ENCODE results near the gene NRXN3.

Gene NRXN3

DNA sequence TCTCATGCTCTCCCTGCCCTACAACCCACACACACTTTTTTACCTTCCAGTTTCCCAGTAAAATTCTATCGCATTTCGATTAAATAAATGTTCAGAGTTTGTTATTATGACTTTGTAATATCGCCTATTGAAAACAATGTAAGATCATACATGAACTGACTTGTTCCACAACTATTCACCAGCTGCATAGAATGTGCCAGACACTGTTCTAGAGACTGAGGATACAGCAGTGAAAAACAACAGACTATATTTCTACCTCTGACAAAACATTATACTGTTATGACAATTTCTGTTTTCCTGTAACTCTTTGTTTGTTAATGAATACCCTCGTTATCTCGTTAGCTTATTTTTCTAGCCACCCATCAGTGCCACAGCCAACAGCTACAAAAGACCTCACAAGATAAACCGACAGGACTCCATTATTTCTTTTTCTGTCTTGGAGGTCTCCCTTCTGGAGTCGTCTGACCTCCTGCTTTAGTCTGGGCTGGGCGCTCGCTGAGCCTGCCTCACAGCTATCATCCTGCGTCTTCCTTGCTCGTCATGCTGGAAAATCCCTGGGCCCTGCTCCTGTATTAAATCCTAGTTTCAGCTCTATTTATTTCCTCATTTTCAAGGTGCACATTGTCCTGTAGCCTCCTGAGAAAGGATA lies 1542.3 kb downstream of the NRXN3 start:
- Mint-ChIP-seq H3K27ac (no peak overlapping the region), H3K4me3 (no peak overlapping the region), H3K4me1 (no peaks in the 10 kb centered on the region), H3K9me3 (no peaks in the 10 kb centered on the region), H3K36me3 (no peaks in the 10 kb centered on the region), H3K27me3 (no peaks in the 10 kb centered on the region)
- DNase-seq: no peak
- CTCF ChIA-PET: no interaction called here

DNA sequence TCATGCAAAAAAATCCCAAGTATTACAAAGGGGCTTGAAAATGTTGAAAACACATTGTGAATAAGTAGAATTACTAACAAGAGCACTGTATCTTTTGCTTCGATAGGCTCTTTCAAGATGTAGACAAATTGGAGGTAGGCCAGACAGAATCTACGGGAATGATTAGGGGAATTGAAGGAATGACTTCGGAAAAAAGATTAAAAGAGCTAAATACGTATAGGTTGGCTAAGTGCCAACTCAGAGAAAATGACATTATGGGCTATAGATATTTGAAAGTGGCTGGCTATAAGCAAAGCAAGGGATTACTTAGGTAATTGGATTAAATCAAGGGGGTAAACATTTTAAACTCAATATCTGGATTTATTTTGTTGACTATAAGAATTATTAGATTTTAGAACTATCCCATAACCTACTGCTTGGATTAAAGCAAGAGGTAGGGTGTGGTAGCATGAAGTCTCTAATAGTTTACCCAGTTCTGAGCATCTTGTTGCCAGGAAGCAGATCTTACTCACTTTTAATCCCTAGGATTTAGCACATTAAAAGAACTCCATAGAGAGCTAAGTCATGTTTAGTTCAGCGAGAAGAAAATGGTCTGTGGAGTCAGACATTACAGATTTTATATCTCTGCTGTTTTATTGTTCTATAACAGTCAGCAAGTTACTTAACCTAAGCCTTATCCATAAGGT lies 1551.4 kb downstream of the NRXN3 start:
- Mint-ChIP-seq H3K4me1 (no peaks in the 10 kb centered on the region), H3K4me3 (no peak overlapping the region), H3K27ac (no peak overlapping the region), H3K9me3 (no peaks in the 10 kb centered on the region), H3K27me3 (no peaks in the 10 kb centered on the region), H3K36me3 (no peaks in the 10 kb centered on the region)
- no peak for DNase-seq
- CTCF ChIA-PET: no interaction called here

DNA sequence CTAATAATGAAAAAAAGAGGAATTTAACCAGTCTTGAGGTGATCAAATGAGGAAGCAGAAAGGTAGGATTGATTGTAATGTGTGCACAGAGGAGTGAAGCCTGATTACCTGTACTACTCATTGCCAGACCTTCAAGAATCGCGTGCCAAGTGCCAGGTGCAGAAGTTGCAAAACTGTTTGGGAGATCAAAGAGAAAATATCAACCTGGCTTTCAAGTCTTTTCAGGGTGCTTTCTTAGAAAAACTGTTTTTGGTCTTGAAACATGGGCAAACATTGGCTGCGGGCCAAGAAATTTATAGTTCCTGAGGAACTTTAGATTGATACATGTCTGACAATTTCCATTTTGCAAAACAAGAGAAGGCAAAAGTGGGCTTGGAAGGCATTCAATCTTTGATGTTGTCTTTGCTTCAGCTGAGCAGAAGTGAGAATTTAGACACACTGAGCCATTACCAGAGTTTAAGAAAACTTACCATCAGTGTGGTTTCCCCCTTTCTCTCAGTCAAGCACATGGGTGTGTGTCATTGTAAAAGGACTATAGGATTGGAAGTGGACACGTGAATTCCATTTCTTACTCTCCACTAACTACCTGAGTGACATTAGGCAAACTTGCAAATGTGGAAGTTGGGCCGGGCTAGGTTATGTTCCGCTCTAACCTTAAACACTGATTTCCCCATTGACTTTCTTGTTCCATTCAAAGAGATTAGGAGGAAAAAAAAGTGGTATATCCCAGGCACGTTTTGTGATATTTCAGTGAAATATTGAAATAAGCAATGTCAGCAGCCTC lies 1555.0 kb downstream of the NRXN3 start:
- no peak overlapping the region for H3K27ac Mint-ChIP-seq
- no peak overlapping the region for H3K4me3 Mint-ChIP-seq
- no peaks in the 10 kb centered on the region for H3K9me3 Mint-ChIP-seq
- peaks cover 3% of the 10 kb centered on the region for H3K4me1 Mint-ChIP-seq
- CTCF ChIA-PET: no interaction called here
- DNase-seq: no peak
- H3K36me3 Mint-ChIP-seq: no peaks in the 10 kb centered on the region
- no peaks in the 10 kb centered on the region for H3K27me3 Mint-ChIP-seq

DNA sequence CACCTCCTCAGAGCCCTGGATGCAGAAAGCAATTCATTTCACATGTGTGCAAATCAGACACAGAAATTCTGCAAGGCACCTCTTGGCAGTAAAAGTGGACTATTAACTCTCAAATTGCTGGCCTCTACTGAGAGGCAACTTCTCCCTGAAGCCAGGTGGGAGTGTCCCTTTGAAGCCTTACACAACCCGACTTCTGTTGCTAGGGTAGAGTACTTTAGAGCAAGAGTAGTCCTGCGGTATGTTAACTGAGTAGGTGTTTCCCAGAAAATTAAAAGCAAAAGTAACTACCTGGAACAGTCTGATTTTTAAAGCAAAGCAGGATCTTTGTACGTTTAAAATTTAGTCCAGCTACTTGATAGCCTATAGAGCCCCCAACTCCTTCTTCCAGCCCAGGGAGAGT lies 1557.7 kb downstream of the NRXN3 start:
- H3K27ac Mint-ChIP-seq: no peak overlapping the region
- H3K4me3 Mint-ChIP-seq: no peak overlapping the region
- H3K4me1 Mint-ChIP-seq: peaks cover 6% of the 10 kb centered on the region
- no peak for DNase-seq
- no peaks in the 10 kb centered on the region for H3K9me3 Mint-ChIP-seq
- CTCF ChIA-PET: no interaction called here
- H3K27me3 Mint-ChIP-seq: no peaks in the 10 kb centered on the region
- no peaks in the 10 kb centered on the region for H3K36me3 Mint-ChIP-seq

DNA sequence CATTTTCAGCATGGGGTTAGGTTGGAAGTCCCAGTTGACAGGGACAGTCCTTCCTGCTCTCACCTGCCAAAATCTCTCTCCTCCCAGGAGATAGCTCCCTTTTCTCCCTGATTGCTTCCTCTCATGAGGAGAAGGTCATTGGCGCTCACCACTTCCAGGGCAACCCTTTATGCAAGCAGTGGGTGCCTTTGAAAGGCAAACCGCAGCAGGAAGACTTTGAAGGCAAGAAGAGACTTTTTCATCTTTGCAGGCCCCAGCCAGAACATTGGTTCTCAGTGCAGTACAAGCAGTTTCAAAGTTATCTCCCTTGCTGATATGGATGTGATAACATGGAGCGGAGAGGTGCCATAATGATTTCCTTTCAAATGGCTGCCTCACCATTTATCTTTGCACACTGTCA lies 1558.2 kb downstream of the NRXN3 start:
- no peaks in the 10 kb centered on the region for H3K27me3 Mint-ChIP-seq

DNA sequence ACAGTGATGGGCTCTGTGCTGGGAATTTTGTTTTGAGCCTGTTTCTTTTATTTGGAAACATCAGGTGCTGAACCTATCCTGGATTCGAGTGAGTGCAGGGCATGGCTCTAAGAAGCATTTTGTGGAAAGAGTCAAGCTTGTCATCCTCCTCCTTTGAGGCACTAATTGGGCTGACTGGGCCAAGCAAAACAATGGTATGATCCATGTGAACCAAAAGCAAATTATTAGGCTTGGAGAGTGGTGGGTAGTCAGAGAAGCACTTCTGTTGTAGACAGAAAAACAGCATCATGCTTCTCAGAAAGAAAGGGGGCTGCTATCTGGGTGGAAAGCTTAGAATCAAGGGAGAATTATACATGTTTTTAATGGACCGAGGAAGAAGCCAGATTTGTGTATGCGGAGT lies 1559.6 kb downstream of the NRXN3 start:
- no peak for DNase-seq
- Mint-ChIP-seq H3K27ac (no peak overlapping the region), H3K27me3 (no peaks in the 10 kb centered on the region), H3K4me3 (no peak overlapping the region), H3K36me3 (no peaks in the 10 kb centered on the region), H3K4me1 (peaks cover 6% of the 10 kb centered on the region), H3K9me3 (no peaks in the 10 kb centered on the region)
- CTCF ChIA-PET: no interaction called here

More for the DNA sequence above, 1558.2 kb downstream of the NRXN3 start:
- no peak for DNase-seq
- H3K27ac Mint-ChIP-seq: no peak overlapping the region
- H3K36me3 Mint-ChIP-seq: no peaks in the 10 kb centered on the region
- CTCF ChIA-PET: no interaction called here
- H3K9me3 Mint-ChIP-seq: no peaks in the 10 kb centered on the region
- H3K4me3 Mint-ChIP-seq: no peak overlapping the region
- peaks cover 6% of the 10 kb centered on the region for H3K4me1 Mint-ChIP-seq

DNA sequence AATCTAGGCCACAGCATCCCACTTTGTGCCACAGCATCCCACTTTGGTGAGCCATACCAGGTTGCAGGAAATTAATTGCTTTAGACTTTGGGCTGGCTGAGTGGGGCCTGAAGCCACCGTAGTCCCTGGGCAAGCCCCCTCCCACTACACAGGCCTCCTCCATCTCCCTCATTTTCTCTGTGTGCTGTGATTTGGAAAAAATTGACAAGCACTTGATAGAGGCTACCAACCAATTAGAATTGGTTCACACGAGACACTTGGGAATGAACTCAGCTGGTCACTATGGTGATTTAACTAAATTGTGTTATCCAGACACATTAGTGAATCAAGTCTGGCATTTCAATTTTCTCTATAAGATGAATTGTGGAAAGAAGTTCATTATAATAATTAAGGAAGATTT lies 1560.0 kb downstream of the NRXN3 start:
- no peak for DNase-seq
- no peaks in the 10 kb centered on the region for H3K36me3 Mint-ChIP-seq

DNA sequence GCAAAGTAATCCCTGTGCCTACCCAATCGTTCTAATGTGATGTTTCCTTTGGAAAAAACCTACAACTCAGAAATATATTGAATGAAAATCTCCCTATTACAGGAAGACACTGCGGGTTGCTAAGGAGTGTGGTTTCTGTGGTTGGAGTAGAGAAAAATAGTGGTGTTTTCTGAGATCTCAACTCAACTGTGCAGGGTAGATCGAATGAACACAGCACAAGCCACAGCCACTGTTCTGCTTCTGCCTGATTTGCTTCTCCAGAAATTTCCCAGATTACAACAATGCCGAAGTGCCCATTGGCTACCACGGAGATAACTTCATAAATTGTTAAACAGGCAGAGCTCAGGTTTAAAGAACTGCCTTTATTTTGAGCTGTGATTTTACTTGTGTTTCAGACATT lies 1560.8 kb downstream of the NRXN3 start:
- DNase-seq: no peak
- Mint-ChIP-seq H3K27me3 (no peaks in the 10 kb centered on the region), H3K4me1 (peaks cover 6% of the 10 kb centered on the region), H3K4me3 (no peak overlapping the region), H3K9me3 (no peaks in the 10 kb centered on the region), H3K27ac (no peak overlapping the region), H3K36me3 (no peaks in the 10 kb centered on the region)
- CTCF ChIA-PET: no interaction called here

More for the DNA sequence above, 1560.0 kb downstream of the NRXN3 start:
- Mint-ChIP-seq H3K4me3 (no peak overlapping the region), H3K9me3 (no peaks in the 10 kb centered on the region), H3K27ac (no peak overlapping the region), H3K27me3 (no peaks in the 10 kb centered on the region), H3K4me1 (peaks cover 6% of the 10 kb centered on the region)
- CTCF ChIA-PET: no interaction called here

DNA sequence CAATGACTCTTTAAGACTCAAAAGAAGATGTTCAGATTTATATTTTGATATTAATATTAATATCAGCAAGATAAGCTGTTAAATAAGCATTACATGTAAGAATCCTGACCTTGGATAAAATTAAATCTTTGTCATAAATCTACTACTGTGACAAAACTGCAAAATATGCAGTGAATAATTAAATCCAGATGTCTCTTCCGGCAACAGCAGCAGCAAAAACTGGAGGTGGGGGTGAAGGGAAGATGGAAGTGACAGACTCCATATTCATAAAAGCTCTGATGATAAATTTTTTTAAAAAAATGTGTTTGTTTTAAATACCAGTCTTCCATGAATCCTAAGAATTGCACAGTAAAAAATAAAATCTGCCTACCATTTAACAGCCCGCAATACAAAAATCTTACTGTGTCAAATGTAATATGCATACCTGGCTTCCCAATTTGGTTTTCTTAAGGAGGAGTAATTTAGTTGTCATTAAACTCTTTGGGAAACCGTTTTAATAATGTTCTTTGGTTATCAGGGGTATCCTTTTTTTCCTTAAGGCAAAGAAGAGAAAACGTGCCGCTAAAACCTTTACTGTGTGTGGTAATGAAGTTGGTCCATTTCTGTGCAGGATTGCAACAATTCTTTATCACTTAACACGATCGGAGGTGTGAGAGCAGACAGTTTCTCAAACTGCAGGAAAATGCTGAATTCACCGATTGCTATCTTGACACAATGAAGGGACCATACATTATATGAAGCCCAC lies 1562.9 kb downstream of the NRXN3 start:
- H3K27me3 Mint-ChIP-seq: no peaks in the 10 kb centered on the region
- no peaks in the 10 kb centered on the region for H3K36me3 Mint-ChIP-seq
- no peaks in the 10 kb centered on the region for H3K9me3 Mint-ChIP-seq
- H3K4me3 Mint-ChIP-seq: no peak overlapping the region
- no peak overlapping the region for H3K27ac Mint-ChIP-seq
- CTCF ChIA-PET: no interaction called here
- peaks cover 6% of the 10 kb centered on the region for H3K4me1 Mint-ChIP-seq
- no peak for DNase-seq

DNA sequence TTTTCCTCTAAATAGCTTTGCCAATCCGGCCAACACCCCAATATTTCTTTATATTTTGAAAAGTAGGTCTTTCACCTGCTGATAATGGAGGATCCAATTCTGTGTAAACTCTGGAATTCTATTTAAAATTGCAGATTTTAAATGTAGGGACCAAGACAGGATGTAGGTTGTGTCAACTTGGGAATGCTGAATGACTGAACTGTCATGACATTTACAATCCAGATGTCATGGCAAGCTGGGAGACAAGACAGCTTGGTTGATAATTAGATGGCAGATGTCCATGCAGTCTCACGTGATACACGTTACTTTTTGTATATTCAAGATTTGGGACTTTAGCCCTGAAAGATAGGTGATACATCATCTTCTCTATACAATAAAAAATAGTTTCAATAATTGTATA lies 1564.0 kb downstream of the NRXN3 start:
- no peak for DNase-seq
- no peaks in the 10 kb centered on the region for H3K27me3 Mint-ChIP-seq
- CTCF ChIA-PET: no interaction called here
- no peaks in the 10 kb centered on the region for H3K9me3 Mint-ChIP-seq
- peaks cover 3% of the 10 kb centered on the region for H3K4me1 Mint-ChIP-seq
- no peaks in the 10 kb centered on the region for H3K36me3 Mint-ChIP-seq
- no peak overlapping the region for H3K4me3 Mint-ChIP-seq
- H3K27ac Mint-ChIP-seq: no peak overlapping the region

DNA sequence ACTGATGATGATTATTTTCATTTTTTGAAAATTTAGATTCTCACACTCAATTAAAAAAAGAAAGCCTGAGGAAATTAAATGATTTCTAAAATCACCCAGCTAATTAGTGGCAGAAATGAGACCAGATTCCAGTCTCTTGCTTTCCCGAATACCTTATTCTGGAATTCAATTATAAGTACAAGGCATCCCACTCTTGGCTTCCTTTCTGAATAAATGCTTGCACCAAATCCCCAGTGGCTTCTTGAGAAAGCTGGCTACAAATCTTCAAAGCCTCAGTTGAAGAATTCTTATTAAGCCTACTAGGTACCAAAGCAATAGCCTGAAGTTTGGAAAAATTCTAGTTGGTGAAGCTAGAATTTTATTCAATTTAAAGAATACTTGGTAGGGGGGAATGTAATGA lies 1564.5 kb downstream of the NRXN3 start:
- Mint-ChIP-seq H3K4me1 (peaks cover 3% of the 10 kb centered on the region), H3K36me3 (no peaks in the 10 kb centered on the region), H3K9me3 (no peaks in the 10 kb centered on the region), H3K27ac (no peak overlapping the region), H3K27me3 (no peaks in the 10 kb centered on the region), H3K4me3 (no peak overlapping the region)
- no peak for DNase-seq
- CTCF ChIA-PET: no interaction called here

DNA sequence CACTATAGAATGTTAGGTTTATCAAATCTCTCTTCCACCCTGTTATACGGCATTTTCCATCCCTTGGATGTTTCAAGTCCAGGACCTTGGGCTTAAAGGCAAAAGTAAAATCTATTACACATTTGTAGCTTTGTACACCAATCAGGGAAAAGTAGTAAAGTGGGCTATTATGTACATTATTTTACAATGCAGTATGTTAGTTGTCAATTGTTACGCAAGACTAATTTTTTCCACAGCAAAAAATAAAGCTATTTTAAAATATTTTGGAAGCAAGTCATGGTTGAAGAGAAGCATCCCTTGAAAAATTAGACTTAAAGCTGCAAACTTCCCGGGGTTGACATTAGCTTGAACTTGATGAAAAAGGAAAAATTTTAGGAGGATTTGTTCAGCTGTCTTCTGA lies 1564.9 kb downstream of the NRXN3 start:
- no peak overlapping the region for H3K27ac Mint-ChIP-seq
- no peaks in the 10 kb centered on the region for H3K36me3 Mint-ChIP-seq
- H3K9me3 Mint-ChIP-seq: no peaks in the 10 kb centered on the region
- DNase-seq: no peak
- H3K27me3 Mint-ChIP-seq: no peaks in the 10 kb centered on the region
- CTCF ChIA-PET: no interaction called here
- peaks cover 3% of the 10 kb centered on the region for H3K4me1 Mint-ChIP-seq
- no peak overlapping the region for H3K4me3 Mint-ChIP-seq

DNA sequence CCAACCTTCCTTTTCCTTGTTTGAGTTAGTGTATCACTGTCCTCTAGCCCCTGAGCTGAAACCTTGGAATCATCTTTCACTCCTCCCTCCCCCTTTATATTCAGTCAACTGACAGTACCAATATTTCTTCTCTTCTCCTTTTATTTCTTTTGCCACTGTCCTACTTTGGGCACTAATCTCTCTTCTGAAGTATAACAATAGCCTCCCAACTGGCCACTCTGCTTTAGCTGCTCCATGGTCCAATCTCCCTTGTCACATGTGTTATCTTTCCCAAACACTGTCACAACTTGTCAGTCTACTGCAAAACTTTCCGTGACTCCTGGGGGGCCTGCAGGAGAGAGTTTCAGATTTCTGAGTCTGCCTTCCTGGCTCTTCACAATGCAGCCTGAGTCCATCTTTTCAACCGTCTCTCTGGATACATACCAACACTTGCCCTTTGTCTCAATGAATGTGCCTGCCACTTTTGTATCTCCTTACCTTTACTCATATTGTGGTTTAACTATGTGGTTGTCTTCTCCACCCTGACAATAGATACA lies 1570.0 kb downstream of the NRXN3 start:
- H3K27ac Mint-ChIP-seq: no peak overlapping the region
- no peak for DNase-seq
- no peaks in the 10 kb centered on the region for H3K27me3 Mint-ChIP-seq
- H3K4me3 Mint-ChIP-seq: no peak overlapping the region
- H3K9me3 Mint-ChIP-seq: no peaks in the 10 kb centered on the region
- no peaks in the 10 kb centered on the region for H3K4me1 Mint-ChIP-seq
- no peaks in the 10 kb centered on the region for H3K36me3 Mint-ChIP-seq
- CTCF ChIA-PET: no interaction called here

DNA sequence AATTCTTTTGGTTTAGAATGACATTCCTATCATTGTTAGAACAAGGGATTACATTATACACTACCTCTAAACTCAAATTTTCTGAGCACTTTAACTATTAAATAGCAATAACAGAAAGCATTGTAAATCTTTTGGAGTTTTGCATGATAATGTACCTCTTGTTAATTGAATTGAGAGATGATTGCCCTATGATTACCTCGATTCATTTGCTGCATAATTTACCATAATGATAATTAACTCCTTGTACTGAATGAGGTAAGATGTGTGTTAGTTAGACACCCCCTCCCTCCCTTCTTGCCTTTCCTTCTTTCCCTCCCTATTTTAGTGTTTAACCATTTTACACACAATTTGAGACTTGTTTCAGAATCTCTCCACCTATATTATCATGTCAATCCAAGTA lies 1572.0 kb downstream of the NRXN3 start:
- Mint-ChIP-seq H3K4me3 (no peak overlapping the region), H3K36me3 (no peaks in the 10 kb centered on the region), H3K4me1 (no peaks in the 10 kb centered on the region), H3K27me3 (no peaks in the 10 kb centered on the region), H3K27ac (no peak overlapping the region), H3K9me3 (no peaks in the 10 kb centered on the region)
- CTCF ChIA-PET: no interaction called here
- no peak for DNase-seq
